ENCODE measurements around the gene PSMD4. TPM values are rescaled to one million over a fixed set of nuclear protein-coding genes. Genes with fewer than 3 reads are reported as not detected.
"Not testable (repeated sequence)": the region's sequence is repeated elsewhere in the genome, so short reads cannot be mapped to it uniquely, and the experiment has no call there.

PSMD4 gene
- 134 TPM for total RNA-seq (ENCODE audit: insufficient read depth, low replicate concordance)

- DNase-seq (ENCODE audit: low spot score): peak; percentile 99
Measured at GRCh38 chr1:151254217-151255213, at the start of gene PSMD4. PSMD4 (plus strand) TSS chr1:151254734; CDS start chr1:151254783, 49 bp downstream.

GRCh38 chr1:151205381-151205965, 49.1 kb upstream of the PSMD4 start:
- DNase-seq (ENCODE audit: low spot score): not testable (repeated sequence)

- DNase-seq (ENCODE audit: low spot score): no peak
Measured at GRCh38 chr1:151210830-151211229, 43.7 kb upstream of the PSMD4 start.

DNA sequence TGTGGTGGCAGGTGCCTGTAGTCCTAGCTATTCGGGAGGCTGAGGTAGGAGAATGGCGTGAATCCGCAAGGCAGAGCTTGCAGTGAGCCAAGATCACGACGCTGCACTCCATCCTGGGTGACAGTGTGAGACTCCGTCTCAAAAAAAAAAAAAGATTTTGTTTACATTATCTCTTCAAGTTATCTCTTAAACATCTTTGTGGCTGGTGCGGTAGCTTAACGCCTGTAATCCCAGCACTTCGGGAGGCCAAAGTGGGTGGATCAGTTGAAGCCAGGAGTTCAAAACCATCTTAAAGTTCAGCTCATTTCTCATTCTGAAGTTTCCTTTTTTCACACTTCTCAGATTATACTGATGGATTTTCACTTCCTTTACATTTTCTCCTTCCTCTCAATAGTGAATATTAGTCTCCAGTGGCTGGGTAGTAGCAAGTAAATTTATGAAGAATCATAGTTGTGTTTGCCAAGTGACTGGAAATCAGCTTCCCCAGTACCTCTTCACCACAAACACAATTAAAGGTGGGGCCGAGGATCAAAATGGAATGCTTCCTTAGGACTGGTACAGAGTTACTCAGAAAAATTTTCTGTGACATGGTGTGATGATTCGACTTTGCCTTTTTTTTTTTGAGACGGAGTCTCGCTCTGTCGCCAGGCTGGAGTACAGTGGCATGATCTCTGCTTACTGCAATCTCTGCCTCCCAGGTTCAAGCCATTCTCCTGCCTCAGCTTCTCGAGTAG, 42.4 kb upstream of the PSMD4 start:
- DNase-seq (ENCODE audit: low spot score): no peak

DNA sequence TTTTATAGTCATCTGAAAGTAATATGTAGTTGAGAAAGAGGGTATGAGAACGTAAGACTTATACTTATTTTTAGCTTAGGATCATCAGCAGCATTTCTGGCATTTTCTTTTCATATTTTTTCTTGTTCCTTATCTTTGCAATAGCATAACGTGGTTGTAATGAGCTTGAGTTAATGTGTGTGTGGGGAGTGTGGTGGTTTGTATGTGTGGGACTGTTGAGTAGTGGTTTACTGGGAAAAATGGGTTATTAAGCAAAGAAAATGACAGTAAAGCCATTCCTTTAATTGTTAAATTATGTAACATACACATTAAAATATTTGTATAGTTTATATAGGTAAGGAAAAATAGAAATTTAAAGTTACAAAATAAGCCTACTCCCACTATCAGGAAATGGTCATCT, 41.0 kb upstream of the PSMD4 start:
- no peak for DNase-seq (ENCODE audit: low spot score)

DNA sequence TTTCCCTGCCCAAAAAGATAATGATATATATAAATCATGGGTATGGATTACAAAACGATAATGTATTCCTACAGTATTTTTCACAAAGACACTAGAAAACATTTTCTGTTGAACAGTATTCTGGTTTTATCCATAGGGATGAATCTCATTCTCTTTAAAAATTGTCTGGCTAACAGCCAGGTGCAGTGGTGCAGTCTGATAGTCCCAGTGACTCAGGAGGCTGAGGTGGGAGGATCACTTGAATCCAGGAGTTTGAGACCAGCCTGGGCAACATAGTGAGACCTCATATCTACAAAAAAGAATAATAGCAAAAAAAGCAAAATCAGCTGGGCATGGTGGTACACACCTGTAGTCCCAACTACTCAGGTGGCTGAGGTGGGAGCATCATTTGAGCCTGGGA, 32.9 kb upstream of the PSMD4 start:
- no peak for DNase-seq (ENCODE audit: low spot score)

- no peak for DNase-seq (ENCODE audit: low spot score)
Measured at GRCh38 chr1:151222130-151222529, 32.4 kb upstream of the PSMD4 start.

DNA sequence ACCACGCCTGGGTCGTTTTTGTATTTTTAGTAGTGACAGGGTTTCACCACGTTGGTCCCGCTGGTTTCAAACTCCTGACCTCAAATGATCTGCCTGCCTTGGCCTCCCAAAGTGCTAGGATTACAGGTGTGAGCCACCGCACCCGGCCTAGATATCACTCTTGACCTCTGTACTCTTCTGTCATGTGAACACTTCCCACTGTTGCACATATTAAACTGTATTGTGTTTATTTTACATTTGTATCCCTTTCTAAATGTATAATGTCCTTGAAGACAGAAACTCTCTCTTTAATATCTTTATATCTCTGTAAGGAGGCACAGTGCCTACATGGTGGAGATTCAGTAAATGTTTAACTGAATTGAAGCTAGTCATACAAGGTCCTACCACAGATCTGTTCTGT, 19.3 kb upstream of the PSMD4 start:
- no peak for DNase-seq (ENCODE audit: low spot score)

- no peak for DNase-seq (ENCODE audit: low spot score)
Measured at GRCh38 chr1:151237678-151238466, 16.7 kb upstream of the PSMD4 start.

DNA sequence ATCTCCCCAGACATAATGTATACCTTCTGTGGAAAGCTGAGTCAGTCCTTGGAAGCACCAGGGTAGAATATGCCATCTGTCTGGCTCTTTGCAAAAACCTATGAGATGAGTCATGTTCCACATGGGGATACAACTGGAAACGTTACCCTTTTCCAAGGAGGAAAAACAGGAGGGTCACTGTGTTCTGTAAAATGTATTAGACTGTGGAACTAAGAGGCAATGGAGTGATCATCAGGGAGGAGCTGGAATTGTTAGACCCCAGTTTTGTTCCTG, 16.1 kb upstream of the PSMD4 start:
- no peak for DNase-seq (ENCODE audit: low spot score)

- no peak for DNase-seq (ENCODE audit: low spot score)
Measured at GRCh38 chr1:151242442-151242841, 12.1 kb upstream of the PSMD4 start.

- DNase-seq (ENCODE audit: low spot score): no peak
Measured at GRCh38 chr1:151243683-151244216, 10.8 kb upstream of the PSMD4 start.

DNA sequence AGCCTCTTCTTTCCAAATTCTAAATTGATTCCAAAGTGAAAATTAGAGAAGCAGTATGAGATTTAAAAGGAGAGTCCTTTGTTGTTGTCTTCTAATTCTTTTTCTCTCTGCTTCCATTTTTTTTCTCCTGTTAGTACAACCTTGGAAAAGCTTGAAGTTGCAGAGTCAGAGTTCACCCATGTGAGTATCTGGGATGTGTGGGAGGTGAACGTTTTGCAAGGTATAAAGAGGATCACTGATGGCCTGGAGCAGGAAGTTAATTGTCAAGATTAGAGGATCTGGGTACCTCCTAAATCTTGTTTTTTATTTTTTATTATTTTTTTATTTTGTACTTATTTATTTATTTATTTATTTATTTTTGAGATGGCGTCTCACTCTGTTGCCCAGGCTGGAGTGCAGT, 7.7 kb upstream of the PSMD4 start:
- DNase-seq (ENCODE audit: low spot score): no peak

- DNase-seq (ENCODE audit: low spot score): peak; percentile 77
Measured at GRCh38 chr1:151251656-151252470, 2.7 kb upstream of the PSMD4 start.

GRCh38 chr1:151255381-151255780, 847 bp downstream of the PSMD4 start:
- no peak for DNase-seq (ENCODE audit: low spot score)

DNA sequence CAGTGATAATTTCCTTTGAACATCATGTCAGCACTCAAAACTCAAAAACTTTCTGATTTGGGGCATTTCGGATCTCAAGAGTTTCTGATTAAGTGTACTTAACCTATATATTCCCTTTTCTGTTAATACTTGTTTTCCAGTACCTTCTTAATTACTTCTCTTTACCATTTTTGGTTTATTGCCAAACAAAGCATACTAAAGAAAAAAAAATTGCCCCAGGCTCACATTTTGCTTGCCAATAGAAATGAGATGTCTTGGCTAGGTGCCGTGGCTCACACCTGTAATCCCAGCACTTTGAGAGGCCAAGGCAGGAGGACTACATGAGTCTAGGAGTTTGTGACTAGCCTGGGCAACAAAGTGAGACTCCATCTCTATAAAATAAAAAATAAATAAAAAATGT, 4.8 kb downstream of the PSMD4 start:
- DNase-seq (ENCODE audit: low spot score): no peak

- no peak for DNase-seq (ENCODE audit: low spot score)
Measured at GRCh38 chr1:151265446-151266236, 11.1 kb downstream of the PSMD4 start.

GRCh38 chr1:151266315-151266714, 11.8 kb downstream of the PSMD4 start:
- no peak for DNase-seq (ENCODE audit: low spot score)

DNA sequence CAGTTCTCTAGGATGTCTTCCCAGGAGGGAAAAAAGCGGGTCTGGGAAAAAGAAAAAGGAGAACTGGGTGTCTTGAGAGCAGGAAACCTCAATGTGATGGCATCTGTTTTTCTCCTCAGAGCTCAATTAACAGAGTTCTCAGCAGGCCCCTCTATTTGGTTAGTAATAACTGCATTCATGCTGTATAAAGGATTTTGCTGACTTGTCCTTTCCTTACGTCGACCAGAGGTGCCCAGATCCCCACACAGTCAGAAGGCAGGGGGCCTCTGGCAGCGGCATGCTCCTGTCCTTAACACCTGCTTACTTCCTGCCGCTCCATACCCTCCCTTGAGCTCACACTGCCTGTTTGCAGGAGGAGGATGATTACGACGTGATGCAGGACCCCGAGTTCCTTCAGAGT, 12.3 kb downstream of the PSMD4 start:
- no peak for DNase-seq (ENCODE audit: low spot score)

GRCh38 chr1:151267760-151268159, 13.2 kb downstream of the PSMD4 start:
- no peak for DNase-seq (ENCODE audit: low spot score)

All from umbilical cord (tissue), 2 donors.